ENCODE measurements around the gene CD81.
"Not testable (repeated sequence)": the region's sequence is repeated elsewhere in the genome, so short reads cannot be mapped to it uniquely, and the experiment has no call there.

The CD81 gene, protein sequence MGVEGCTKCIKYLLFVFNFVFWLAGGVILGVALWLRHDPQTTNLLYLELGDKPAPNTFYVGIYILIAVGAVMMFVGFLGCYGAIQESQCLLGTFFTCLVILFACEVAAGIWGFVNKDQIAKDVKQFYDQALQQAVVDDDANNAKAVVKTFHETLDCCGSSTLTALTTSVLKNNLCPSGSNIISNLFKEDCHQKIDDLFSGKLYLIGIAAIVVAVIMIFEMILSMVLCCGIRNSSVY

GRCh38 chr11:2376751-2377451 is at the start of gene CD81:
Gene CD81, plus strand, starts transcription at chr11:2377310. Its CDS starts 240 bp downstream, at chr11:2377550.
- peak; percentile 64 for DNase-seq

DNA sequence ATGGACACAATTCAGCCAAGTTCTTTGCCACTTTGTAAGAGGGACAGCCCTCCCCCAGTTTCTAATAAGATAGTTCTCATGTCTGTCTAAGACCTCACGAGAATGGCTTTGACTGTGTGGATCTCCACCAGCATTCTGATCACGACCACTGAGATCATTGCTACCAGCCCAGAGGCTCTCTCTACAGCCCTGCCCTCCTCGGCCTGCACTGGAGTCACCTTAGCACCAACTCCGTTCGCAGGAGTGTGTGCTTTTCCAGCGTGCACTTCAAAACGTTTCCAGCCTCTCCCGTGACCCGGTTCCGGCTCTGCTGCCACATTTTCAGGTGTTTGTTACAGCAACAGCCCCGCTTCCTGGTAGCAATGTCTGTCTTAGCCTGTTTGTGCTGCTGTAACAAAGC is 49.1 kb upstream of the CD81 start:
- no peak for DNase-seq

DNA sequence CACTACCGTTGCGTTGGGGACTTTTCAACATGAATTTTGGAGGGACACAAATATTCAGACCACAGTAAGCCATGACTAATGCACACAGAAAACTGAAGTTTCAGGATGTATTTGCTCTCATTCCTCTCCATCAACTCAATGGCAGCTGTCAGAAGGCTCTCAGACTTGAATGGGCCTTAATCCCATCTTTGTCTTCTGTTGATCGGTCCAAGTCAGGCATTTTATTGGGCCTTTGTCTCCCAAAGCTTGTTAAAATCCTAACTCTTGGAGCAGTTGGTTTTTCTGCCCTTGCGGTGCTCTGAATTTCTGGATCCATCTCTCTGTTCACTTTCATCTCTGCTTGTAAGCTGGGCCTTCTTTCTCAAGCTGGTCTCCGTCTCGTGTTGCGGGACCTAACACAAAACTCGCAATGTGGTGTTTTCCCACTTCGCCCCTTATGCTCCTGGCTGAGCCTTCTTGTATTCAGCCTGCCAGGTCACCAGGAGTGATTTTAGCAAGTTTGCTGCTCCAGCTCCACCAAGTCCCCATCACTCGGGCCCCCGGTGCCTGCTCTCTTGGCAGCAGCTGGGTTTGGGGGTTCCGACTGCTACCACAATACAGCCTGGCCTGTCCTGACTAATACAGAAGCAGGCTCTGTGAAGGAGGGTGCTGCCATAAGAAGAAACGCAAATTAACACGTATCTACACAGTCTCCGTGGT is 48.3 kb upstream of the CD81 start:
- no peak for DNase-seq

DNA sequence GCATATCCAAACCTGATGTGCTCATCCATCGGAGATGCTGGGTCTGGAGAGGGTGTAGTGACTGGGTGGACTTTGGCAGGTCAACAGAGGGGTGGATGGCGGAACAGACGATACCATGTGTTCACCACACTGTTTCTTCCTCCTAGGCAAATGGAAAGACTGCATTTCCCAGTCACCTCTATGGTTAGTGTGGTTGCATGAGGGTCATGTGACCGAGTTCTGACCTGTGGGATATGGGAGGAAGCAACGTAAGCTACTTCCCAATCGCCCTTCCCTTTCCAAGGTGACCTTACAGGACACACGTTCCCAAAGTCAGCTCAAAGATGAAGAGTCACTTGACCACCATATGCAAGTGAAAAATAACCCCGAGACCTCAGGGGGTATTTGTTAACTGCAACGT is 47.6 kb upstream of the CD81 start:
- DNase-seq, result no peak

DNA sequence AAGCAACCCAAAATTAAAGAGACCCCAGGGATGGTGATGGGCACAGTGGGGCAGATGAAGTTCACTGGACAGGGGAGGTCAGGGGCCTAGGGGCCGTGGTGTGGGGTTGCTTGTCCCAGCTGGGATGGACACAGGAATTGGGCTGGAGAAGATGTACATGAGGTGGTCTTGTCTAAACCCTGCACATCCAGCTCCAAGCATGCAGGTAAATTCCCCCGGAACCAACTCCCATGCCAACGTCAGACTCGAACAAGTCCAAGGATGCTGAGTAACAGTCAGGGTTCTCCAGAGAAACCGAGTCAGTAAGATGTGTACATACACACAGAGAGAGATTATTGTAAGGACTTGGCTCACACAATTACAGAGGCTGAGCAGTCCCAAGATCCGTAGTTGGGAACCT is 46.4 kb upstream of the CD81 start:
- no peak for DNase-seq

DNA sequence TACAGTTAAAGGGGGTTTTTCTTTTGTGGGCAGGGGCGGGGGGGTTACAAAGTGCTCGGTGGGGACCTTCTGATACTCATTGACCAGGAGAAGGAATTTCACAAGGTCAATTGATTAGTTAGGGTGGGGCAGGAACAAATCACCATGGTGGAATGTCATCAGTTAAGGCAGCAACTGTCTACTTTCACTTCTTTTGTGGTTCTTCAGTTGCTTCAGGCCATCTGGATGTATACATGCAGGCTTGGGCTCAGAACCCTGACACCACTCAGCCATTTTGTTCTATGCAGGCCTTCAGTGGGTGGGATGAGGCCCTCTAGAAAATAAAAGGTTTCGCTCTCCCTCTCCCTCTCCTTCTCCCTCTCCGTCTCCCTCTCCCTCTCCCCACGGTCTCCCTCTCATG is 45.7 kb upstream of the CD81 start:
- DNase-seq, result no peak

DNA sequence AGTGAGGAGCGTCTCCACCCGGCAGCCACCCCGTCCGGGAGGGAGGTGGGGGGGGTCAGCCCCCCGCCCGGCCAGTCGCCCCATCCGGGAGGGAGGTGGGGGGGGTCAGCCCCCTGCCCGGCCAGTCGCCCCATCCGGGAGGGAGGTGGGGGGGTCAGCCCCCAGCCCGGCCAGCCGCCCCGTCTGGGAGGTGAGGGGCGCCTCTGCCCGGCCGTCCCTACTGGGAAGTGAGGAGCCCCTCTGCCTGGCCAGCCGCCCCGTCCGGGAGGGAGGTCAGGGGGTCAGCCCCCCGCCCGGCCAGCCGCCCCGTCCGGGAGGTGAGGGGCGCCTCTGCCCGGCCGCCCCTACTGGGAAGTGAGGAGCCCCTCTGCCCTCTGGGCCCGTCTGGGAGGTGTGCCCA is 44.5 kb upstream of the CD81 start:
- not testable (repeated sequence) for DNase-seq

GRCh38 chr11:2333486-2334205 is 43.5 kb upstream of the CD81 start:
- not testable (repeated sequence) for DNase-seq

GRCh38 chr11:2335286-2335685 is 41.8 kb upstream of the CD81 start:
- not testable (repeated sequence) for DNase-seq

- not testable (repeated sequence) for DNase-seq
These were observed 38.4 kb upstream of the CD81 start for GRCh38 chr11:2338760-2339159.

DNA sequence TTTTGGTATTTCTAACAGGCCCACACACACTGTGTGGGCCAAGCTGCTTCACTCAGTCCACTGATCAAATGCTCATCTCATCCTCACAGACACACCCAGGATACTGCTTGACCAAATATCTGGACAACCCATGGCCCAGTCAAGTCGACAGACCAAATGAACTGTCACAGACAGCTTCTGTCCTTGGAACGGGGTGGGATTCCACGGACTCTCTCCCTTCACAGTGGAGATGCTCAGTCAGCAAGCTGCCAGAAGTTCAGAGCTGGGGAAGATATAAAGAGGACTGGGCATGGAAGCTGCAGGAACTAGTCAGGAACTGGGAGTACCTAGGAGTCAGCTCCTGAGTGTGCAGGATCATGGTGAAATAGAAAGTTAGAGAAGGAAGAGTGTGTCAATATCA is 34.6 kb upstream of the CD81 start:
- DNase-seq, result no peak

GRCh38 chr11:2342981-2343380 is 34.1 kb upstream of the CD81 start:
- no peak for DNase-seq

DNA sequence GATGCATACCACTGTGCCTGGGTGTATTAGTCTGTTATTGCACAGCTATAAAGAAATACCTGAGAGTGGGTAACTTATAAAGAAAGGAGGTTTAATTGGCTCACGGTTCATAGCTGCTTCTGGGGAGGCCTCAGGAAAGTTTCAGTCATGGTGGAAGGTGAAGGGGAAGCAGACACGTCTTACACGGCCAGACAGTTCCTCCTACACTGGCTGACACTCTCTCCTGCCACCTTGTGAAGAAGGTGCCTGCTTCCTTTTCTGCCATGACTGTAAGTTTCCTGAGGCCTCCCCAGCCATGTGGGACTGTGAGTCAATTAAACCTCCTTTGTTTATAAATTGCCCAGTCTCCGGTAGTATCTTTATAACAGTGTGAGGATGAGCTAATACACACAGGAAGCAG is 33.6 kb upstream of the CD81 start:
- DNase-seq, result no peak

- DNase-seq, result no peak
These were observed 32.1 kb upstream of the CD81 start for GRCh38 chr11:2345050-2345449.

DNA sequence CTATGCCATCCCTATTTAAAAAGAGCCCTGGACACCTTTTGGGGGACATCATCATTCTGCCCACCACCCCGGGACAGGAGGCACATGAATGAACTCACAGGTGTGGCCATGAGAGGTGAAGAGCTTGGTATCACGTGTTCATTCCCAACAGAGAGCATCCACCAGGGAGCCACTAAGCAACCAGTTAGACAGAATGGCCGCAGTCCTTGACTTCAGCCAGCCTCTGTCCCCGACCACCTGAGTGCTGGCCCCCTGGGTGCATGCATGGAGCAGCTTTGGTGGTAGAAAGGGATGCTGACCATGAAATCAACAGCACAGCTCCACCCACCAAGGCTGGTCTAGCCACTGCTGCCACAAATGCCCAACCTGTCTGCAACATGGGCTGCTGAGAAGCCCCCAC is 31.1 kb upstream of the CD81 start:
- no peak for DNase-seq

- no peak for DNase-seq
These were observed 30.4 kb upstream of the CD81 start for GRCh38 chr11:2346586-2347307.

DNA sequence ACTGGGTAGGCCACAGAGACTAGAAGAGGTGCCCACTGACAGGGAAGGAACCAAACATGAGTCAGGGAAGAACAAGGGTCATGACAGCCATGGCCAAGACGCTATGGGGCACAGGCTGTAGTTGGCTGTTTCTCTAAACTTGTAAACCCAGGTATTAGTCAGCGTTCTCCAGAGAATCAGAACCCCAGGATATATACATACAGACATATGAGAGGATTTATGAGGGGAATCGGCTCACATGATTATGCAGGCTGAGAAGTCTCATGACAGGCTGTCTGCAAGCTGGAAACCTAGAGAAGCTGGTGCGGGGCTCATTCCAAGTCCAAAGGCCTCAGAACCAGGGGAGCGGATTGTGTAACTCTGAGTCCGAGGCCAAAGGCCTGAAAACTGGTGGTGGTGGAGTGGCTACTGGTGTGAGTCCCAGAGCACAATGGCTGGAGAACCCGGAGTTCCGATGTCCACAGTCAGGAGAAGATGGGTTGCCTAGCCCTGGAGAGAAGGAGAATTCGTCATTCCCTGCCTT is 29.7 kb upstream of the CD81 start:
- no peak for DNase-seq

DNA sequence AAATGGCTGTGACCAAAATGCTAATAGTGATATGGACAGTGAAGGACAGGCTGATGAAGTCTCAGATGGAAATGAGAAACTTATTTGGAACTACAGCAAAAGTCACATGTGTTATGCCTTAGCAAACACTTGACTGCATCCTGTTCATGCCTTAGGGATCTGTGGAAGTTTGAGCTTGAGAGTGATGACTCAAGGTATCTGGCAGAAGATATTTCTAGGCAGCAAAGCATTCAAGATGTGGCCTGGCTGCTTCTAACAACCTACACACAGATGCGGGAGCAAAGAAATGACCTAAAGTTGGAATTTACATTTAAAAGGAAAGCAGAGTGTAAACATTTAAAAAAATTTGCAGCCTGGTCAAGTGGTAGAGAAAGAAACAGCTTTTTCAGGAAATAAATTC is 28.1 kb upstream of the CD81 start:
- no peak for DNase-seq

- no peak for DNase-seq
These were observed 25.4 kb upstream of the CD81 start for GRCh38 chr11:2351701-2352100.

- DNase-seq, result no peak
These were observed 24.7 kb upstream of the CD81 start for GRCh38 chr11:2352420-2352819.

DNA sequence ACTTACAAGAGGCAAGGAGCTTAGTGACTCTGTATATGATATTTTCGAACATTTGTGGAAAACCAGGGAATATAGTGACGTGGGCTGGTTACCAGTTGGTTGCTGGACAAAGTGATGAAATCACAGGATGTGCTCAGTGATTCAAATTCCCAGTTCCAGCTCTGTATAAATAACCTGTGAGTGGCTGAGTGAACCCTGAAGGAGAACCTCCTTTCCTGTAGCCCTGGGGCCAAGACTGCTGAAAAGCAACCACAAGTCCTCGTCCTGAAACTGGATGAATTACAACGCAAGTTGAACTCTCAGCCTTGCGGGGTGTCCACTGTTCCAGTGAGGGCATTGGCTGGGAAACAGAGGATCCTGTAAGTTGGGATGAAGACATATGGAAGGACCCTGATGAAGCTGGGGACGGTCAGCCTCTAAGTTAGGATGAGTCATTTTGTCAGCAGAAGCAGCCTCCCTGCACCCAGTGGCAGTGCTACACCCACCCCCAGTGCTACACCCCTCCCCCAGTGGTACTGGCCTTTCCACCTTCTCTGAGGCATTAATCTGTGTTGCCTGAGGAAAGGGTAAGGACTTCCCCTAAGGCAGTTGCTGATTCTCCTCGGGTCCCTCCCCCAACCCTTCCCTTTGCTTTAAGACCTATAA is 22.0 kb upstream of the CD81 start:
- DNase-seq, result no peak

DNA sequence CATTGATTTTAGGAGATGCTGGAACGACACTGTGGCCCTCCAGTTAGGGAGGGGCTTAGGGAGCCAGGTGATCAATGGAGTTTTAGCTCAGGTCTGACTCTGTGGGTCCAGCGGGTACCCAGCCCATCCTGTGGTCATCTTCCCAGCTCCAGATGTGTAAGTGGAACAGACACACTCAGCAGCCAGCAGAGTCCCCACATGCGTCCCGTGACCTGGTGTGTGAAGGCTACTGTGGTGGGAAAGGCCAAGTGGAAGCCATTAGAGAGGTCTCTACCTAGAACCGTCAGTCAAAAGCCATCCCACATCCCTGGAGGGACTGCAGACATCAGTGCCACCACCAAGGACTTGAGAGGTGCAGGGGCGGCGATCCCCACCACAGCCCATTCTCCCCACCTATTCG is 19.9 kb upstream of the CD81 start:
- no peak for DNase-seq
